Measurements from ENCODE around the gene ZNF385C.

The ZNF385C gene

GRCh38 chr17:42111871-42112551 is 13.7 kb upstream of the ZNF385C start:
- Histone ChIP-seq H3K27me3 (replicated peaks; ENCODE audit: insufficient read depth, low read length) (no peaks in the 10 kb centered on the region), H3F3A (ENCODE audit: insufficient read depth, low read length) (peaks cover 38% of the 10 kb centered on the region), H3K9me3 (replicated peaks; ENCODE audit: insufficient read depth, low read length) (no peaks in the 10 kb centered on the region), H4K20me1 (ENCODE audit: insufficient read depth, low read length) (no peaks in the 10 kb centered on the region), H3K9me2 (replicated peaks; ENCODE audit: insufficient read depth, low read length) (no peaks in the 10 kb centered on the region), H3K4me3 (ENCODE audit: low read length) (peak overlapping the region; percentile 13; the same call in 1 of the 2 replicates), H2AFZ (ENCODE audit: low read length) (peak overlapping the region; percentile 6; the same call in 1 of the 2 replicates), H3K4me1 (ENCODE audit: low read length) (peaks cover 44% of the 10 kb centered on the region), H3K79me2 (ENCODE audit: low read length) (peaks cover 6% of the 10 kb centered on the region; the same call in 1 of the 2 replicates), H3K4me2 (ENCODE audit: low read depth, low read length) (peak overlapping the region; percentile 49), H3K36me3 (replicated peaks; ENCODE audit: insufficient read depth, low read length) (no peaks in the 10 kb centered on the region), H3K9ac (ENCODE audit: low read length) (peak overlapping the region; percentile 34; the same call in 1 of the 2 replicates), H3K27ac (ENCODE audit: low read length) (peak overlapping the region; percentile 85)
- no peak for TF ChIP-seq EZH2 (optimal IDR thresholded peaks at IDR 0.05; ENCODE audit: low read depth, low read length)
- no peak for TF ChIP-seq EZH2phosphoT487 (IDR thresholded peaks at IDR 0.05; ENCODE audit: low read length)
- TF ChIP-seq CTCF (IDR thresholded peaks at IDR 0.05; ENCODE audit: low read length): no peak
- DNase-seq: no peak

GRCh38 chr17:42111265-42111636 is 13.0 kb upstream of the ZNF385C start:
- Histone ChIP-seq H2AFZ (ENCODE audit: low read length) (no peak overlapping the region), H4K20me1 (ENCODE audit: insufficient read depth, low read length) (no peaks in the 10 kb centered on the region), H3K4me3 (ENCODE audit: low read length) (no peak overlapping the region), H3K27ac (ENCODE audit: low read length) (no peak overlapping the region), H3K4me2 (ENCODE audit: low read depth, low read length) (no peak overlapping the region), H3K79me2 (ENCODE audit: low read length) (peaks cover 6% of the 10 kb centered on the region; the same call in 1 of the 2 replicates), H3K4me1 (ENCODE audit: low read length) (peaks cover 41% of the 10 kb centered on the region), H3K9ac (ENCODE audit: low read length) (no peak overlapping the region), H3K36me3 (replicated peaks; ENCODE audit: insufficient read depth, low read length) (no peaks in the 10 kb centered on the region), H3F3A (ENCODE audit: insufficient read depth, low read length) (peaks cover 31% of the 10 kb centered on the region), H3K9me2 (replicated peaks; ENCODE audit: insufficient read depth, low read length) (no peaks in the 10 kb centered on the region), H3K9me3 (replicated peaks; ENCODE audit: insufficient read depth, low read length) (no peaks in the 10 kb centered on the region), H3K27me3 (replicated peaks; ENCODE audit: insufficient read depth, low read length) (no peaks in the 10 kb centered on the region)
- TF ChIP-seq EZH2 (optimal IDR thresholded peaks at IDR 0.05; ENCODE audit: low read depth, low read length): no peak
- no peak for TF ChIP-seq CTCF (IDR thresholded peaks at IDR 0.05; ENCODE audit: low read length)
- no peak for TF ChIP-seq EZH2phosphoT487 (IDR thresholded peaks at IDR 0.05; ENCODE audit: low read length)
- no peak for DNase-seq

- Histone ChIP-seq H3K27me3 (replicated peaks; ENCODE audit: insufficient read depth, low read length) (no peaks in the 10 kb centered on the region), H3K4me1 (ENCODE audit: low read length) (peaks cover 36% of the 10 kb centered on the region)
Measured at GRCh38 chr17:42110301-42111264, 12.3 kb upstream of the ZNF385C start.

More at GRCh38 chr17:42110301-42111264, 12.3 kb upstream of the ZNF385C start:
- DNase-seq: no peak
- no peak overlapping the region for H3K4me3 ChIP-seq (ENCODE audit: low read length)
- H3K79me2 ChIP-seq (ENCODE audit: low read length): peaks cover 6% of the 10 kb centered on the region; the same call in 1 of the 2 replicates
- H3K4me2 ChIP-seq (ENCODE audit: low read depth, low read length): no peak overlapping the region
- H3F3A ChIP-seq (ENCODE audit: insufficient read depth, low read length): peaks cover 25% of the 10 kb centered on the region
- no peaks in the 10 kb centered on the region for H3K9me3 ChIP-seq (replicated peaks; ENCODE audit: insufficient read depth, low read length)
- TF ChIP-seq EZH2phosphoT487 (IDR thresholded peaks at IDR 0.05; ENCODE audit: low read length) (no peak), EZH2 (optimal IDR thresholded peaks at IDR 0.05; ENCODE audit: low read depth, low read length) (no peak), CTCF (IDR thresholded peaks at IDR 0.05; ENCODE audit: low read length) (no peak)
- H2AFZ ChIP-seq (ENCODE audit: low read length): no peak overlapping the region
- no peaks in the 10 kb centered on the region for H4K20me1 ChIP-seq (ENCODE audit: insufficient read depth, low read length)
- no peaks in the 10 kb centered on the region for H3K9me2 ChIP-seq (replicated peaks; ENCODE audit: insufficient read depth, low read length)
- H3K27ac ChIP-seq (ENCODE audit: low read length): no peak overlapping the region
- H3K36me3 ChIP-seq (replicated peaks; ENCODE audit: insufficient read depth, low read length): no peaks in the 10 kb centered on the region
- H3K9ac ChIP-seq (ENCODE audit: low read length): no peak overlapping the region

Data from MM.1S (cell line).